Smooth muscle cell of the brain vasculature (primary cell): ENCODE data around the gene PRIMA1.

Source experiments
- DNase-seq: peaks from one replicate; pipeline ENCODE4 v3.0.0-alpha.2; 2012; ENCODE audit warnings: low read depth, low spot score

Gene PRIMA1

GRCh38 chr14:93712079-93712837 lies 76.0 kb downstream of the PRIMA1 start:
- DNase-seq, result no peak

DNA sequence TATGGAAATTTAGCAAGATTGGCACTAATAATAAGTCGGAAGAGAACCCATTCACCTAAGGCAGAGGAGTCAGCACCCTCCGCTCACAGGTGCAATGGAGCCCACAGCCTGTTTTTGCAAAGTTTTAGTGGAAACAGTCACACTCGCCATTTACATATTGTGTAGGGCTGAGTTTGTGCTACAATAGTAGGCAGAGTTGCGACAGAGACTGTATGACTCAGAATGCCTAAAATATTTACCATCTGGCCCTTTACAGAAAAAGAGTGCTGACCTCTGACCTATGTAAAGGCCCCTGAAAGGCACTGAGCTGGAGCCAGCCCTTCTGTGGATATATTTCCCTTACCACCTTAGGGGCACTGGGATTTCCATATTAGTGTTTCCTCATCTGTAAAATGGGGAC lies 79.0 kb downstream of the PRIMA1 start:
- no peak for DNase-seq

GRCh38 chr14:93708800-93709199 lies 79.5 kb downstream of the PRIMA1 start:
- no peak for DNase-seq

DNA sequence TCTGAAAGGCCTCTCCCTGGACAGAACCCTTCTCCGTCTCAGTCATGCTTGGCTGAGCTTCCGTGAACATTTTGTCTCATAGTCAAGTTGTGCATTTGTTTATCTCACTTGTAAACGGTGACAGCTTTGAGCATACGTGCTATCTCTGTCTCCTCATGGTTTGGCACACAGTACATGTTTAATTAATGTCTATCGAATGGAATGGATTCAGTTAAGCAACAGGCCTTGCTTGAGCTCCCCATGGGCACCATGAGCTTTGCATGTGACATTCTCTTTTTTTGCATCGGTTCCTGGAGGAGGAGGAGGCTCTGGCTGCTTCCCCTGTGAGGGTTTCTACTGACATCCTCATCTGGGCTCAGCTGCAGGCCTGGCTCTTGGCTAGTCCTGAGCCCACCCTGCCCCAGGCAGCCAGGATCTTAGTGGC lies 80.0 kb downstream of the PRIMA1 start:
- DNase-seq, result no peak

DNA sequence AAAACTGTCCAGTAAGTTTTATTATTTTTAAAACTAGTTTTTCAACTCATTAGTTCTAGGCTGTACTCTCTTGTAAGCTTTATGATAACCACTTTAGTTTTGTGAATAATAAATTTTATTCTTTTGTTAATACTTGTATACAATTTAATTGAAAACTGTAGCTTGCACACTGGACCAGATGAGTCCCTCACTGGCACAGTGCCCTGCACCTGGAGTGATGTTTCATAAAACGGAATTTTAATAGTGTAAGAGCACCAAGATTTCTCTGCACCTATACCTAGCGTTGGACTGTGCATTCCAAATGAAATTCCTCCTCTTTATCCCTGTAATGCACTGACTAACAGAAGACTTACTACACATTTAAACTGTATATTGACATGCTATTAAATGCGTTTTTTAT lies 80.8 kb downstream of the PRIMA1 start:
- DNase-seq, result no peak

- DNase-seq, result no peak
Measured at GRCh38 chr14:93706360-93706955, 81.8 kb downstream of the PRIMA1 start.

DNA sequence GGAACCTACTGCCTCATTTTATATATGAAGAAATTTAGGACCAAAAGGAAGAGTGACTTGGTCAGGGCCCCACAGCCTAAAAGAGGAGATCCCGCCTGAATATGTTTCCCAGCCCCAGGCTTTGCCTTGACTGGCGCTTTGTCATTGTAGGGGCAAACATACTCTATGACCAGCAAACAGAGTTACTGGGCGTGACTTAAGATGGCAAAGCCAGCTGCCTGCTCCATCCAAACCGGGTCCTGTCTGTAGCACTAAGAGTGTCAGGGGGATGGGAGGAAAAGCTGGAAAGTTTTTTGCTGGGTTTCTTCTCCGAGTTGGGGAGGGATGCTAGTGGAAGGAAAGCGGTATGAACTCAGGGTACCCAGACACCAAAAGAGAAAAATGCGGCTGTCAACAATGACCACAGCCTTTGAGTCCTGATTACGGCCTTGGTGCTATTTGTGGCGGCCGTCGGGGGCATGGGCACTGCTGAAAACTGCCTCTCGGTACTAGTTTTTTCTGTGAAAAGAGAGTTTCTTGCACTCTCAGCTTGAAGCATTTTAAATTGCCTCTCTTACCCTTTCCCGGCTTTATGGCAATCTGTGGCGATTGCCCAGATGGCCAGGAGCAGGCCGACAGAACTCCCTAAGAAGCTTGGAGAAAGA lies 82.7 kb downstream of the PRIMA1 start:
- no peak for DNase-seq

GRCh38 chr14:93703941-93704340 lies 84.3 kb downstream of the PRIMA1 start:
- no peak for DNase-seq

- DNase-seq, result no peak
Measured at GRCh38 chr14:93702946-93703345, 85.3 kb downstream of the PRIMA1 start.

DNA sequence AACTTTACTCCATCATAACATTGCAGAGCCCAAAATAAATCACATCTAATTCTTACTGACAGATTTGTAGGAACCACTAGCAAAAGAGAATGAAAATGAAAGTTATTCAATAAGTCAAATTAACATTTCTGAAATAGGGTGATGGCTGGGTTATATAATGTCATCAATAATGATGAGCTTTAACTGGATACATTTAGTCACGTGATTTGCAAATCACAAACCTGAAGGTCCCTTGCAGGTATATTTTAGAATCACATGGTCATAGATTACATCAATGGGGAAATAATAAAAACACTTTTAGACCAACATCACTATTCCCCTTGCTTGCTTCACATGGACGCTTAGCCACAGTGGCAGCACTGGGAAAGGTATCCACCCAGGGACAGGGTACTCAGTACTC lies 86.7 kb downstream of the PRIMA1 start:
- no peak for DNase-seq

- no peak for DNase-seq
Measured at GRCh38 chr14:93700928-93701327, 87.4 kb downstream of the PRIMA1 start.

- DNase-seq, result no peak
Measured at GRCh38 chr14:93693914-93694313, 94.4 kb downstream of the PRIMA1 start.

- DNase-seq, result no peak
Measured at GRCh38 chr14:93691042-93691780, 97.1 kb downstream of the PRIMA1 start.

- DNase-seq, result no peak
Measured at GRCh38 chr14:93690146-93690545, 98.1 kb downstream of the PRIMA1 start.

DNA sequence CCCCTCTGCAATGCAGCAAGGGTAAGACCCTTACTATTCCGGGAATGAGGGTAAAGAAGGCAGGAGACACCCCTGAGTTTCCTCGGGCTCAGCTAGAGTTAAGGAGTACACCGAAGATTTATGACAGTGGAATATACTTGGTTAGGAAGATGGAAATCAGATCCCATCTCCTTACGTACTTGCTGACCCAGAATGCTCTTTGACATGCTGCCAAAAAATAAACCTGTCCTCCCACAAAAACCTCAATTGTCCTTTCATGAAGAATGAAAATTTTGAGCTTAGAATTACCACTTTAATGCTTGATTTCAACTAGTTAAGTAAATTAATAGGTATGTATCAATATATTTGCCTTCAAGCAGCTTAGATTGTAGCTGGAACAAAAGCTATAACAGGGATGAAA lies 99.5 kb downstream of the PRIMA1 start:
- DNase-seq, result no peak

- no peak for DNase-seq
Measured at GRCh38 chr14:93688239-93688666, 100.0 kb downstream of the PRIMA1 start.

DNA sequence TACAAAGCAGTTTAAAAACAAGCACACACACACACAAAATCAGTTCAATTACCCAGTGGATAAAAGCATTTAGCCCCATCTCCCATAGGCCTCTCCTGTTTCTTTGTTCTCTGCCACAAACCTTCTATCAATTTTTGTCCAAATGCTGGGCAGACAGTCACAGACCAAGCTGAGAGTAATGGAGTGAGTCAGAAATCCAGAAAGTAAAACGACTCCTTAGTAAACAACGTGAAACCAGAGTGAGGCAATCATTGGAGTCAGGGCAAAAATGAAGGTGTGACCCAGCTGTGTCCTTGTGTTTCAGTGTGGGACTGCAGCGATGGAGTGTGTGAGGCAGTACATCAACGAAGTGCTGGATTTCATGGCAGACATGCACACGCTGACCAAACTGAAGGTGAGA lies 102.0 kb downstream of the PRIMA1 start:
- no peak for DNase-seq

DNA sequence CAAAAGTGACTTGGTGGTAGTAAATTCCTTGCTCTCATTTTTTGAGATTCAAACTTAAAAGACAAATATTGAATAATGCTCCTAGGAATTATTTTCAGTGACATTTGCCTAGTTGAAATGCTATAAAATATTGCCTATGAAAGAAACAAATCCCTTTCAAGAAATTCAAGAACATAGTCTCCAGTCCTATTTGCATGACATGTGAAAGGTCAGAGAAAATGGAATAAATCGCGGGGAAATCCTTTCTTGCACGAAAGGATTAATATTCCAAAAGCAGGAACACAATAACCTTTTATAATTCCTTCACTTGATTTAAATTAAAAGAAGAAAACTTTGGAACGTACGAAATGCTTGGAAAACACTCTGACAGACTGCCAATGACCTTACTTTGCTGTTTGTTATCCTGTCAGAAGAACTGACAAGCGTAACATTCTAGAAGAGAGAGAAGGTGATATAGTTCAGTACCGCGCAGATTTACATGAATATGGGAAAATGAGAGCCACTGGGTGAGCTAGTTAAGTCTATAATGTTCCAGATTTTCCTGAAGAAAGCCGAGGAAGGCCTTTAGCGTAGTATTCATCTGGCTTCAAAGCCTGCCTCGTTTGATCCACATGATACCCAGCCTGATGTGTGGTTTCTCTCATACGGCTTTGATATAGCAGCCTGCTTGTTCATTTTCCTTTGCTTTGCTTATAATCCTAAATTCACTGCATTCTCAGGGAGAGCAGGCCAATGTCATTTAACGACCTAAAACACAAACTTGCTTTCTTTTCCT lies 103.0 kb downstream of the PRIMA1 start:
- no peak for DNase-seq

DNA sequence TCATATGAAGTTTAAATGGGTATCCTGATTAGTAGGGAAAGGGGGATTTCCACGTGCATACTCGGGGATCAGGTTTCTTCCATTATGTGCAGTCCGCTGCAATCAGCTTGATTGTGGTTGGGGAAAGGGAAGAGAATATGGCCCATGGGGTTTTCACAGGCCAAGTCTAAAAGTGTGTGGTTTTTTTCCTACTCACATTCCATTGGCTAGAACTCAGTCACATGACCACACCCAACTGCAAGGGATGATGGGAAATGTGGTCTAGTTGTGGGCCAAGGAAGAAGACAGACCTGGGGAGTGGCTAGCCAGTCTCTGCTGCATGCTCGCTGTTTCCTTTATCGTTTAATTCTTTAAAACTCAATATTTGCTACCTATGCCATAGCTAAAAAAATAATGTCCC lies 105.1 kb downstream of the PRIMA1 start:
- no peak for DNase-seq

DNA sequence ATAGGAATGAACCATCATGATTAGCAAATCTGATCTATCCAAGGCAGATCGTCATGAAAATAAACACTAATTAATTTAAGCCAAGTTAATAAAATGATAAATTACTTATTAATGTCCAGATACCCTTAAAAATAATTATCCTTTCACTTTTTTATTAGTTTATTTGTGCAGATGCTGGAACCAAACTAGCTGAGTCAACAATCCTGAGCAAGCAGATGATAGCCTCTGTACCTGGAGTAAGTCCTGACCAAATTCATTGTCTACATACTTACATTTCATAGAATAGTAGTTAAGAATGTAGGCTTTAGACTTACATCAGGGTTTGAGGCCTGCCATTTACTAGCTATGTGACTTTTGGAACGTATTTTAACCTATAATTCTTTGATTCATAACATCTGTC lies 105.8 kb downstream of the PRIMA1 start:
- DNase-seq, result no peak

GRCh38 chr14:93676416-93676958 lies 111.8 kb downstream of the PRIMA1 start:
- DNase-seq, result no peak
